ENCODE data around the gene TTC16.

The TTC16 gene

DNA sequence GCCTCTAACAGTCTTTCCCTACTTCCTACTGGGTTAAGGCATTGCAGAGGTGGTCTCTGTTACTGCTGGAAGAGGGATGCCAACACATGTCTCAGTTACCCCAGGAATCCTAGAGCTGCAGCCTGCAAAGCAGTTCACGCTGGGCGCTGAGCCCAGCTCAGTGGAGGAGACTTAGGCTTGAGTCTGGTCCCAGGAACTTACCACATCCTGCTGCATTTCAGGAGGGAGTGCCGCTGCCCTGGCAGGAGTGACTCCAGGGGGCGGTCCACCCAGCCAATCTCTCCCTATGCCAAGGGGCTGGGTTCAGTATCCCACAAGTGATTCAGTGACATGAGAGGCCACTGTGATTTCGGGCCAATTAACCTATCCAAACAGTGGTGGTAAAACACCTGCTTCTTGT, 7.6 kb downstream of the TTC16 start:
- no peak for DNase-seq (ENCODE audit: low spot score)
- TF ChIP-seq CTCF (IDR thresholded peaks at IDR 0.05; ENCODE audit: borderline replicate concordance, control extremely low read depth, extremely low read depth, insufficient read depth, missing control alignments), result no peak
- in situ Hi-C loops (cut with MboI; ENCODE audit: low sequenced_read_pairs, unreplicated experiment), result no loop called here

DNA sequence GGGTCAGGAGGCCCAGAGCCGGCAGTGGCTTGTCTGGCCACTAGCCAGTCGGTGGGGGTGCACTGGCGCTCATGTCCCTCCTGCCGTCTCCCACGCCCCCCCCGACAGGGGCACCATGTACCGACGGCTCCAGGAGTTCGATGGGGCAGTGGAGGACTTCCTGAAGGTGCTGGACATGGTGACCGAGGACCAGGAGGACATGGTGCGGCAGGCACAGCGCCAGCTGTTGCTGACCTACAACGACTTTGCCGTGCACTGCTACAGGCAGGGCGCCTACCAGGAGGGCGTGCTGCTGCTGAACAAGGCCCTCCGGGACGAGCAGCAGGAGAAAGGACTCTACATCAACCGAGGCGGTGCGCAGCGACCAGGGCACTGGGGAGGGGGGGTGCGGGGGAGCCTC, 8.1 kb downstream of the TTC16 start:
- TF ChIP-seq CTCF (IDR thresholded peaks at IDR 0.05; ENCODE audit: borderline replicate concordance, control extremely low read depth, extremely low read depth, insufficient read depth, missing control alignments), result no peak
- in situ Hi-C loops (cut with MboI; ENCODE audit: low sequenced_read_pairs, unreplicated experiment), result no loop called here
- DNase-seq (ENCODE audit: low spot score), result no peak

DNA sequence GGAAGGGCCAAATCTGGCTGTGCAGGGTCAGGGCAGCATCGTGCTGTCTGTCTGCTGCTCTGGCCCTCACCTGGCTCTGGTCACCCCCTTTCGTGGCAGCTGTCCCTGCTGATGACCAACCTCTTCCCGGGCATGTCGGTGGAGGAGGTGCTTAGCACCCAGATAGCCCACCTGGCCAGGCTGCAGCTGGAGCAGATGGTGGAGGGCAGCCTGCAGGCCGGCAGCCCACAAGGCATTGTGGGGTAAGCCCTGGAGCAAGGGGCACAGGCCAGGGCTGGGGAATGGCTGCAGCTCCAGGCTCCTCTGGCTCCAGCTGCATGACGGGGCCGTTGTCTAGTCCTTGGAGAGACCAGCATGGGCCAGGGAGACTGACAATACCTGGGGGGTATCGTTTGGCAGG, 11.0 kb downstream of the TTC16 start:
- in situ Hi-C loops (cut with MboI; ENCODE audit: low sequenced_read_pairs, unreplicated experiment), result no loop called here
- no peak for DNase-seq (ENCODE audit: low spot score)

DNA sequence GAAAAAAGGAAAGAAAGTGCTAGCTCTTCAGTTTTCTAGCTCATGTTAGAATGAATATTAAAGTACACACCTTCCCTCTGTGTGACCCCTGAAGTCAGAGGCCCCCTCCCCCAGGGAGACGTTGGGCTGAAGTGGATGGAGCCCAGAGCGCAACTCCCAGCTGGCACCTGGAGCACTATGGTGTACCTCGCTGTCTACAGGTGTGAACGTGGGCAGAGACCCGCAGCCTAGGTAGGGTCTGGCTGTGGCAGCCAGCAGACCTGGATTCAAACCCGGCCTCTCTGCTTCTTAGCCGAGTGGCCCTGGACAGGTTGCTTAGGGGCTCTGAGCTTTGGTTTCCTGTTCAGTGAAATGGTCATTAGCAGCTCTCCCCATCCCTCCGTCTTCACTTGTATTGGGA, 12.9 kb downstream of the TTC16 start:
- DNase-seq (ENCODE audit: low spot score), result no peak
- no peak for TF ChIP-seq CTCF (IDR thresholded peaks at IDR 0.05; ENCODE audit: borderline replicate concordance, control extremely low read depth, extremely low read depth, insufficient read depth, missing control alignments)
- in situ Hi-C loops (cut with MboI; ENCODE audit: low sequenced_read_pairs, unreplicated experiment), result no loop called here

More for the DNA sequence above, 11.0 kb downstream of the TTC16 start:
- no peak for TF ChIP-seq CTCF (IDR thresholded peaks at IDR 0.05; ENCODE audit: borderline replicate concordance, control extremely low read depth, extremely low read depth, insufficient read depth, missing control alignments)

DNA sequence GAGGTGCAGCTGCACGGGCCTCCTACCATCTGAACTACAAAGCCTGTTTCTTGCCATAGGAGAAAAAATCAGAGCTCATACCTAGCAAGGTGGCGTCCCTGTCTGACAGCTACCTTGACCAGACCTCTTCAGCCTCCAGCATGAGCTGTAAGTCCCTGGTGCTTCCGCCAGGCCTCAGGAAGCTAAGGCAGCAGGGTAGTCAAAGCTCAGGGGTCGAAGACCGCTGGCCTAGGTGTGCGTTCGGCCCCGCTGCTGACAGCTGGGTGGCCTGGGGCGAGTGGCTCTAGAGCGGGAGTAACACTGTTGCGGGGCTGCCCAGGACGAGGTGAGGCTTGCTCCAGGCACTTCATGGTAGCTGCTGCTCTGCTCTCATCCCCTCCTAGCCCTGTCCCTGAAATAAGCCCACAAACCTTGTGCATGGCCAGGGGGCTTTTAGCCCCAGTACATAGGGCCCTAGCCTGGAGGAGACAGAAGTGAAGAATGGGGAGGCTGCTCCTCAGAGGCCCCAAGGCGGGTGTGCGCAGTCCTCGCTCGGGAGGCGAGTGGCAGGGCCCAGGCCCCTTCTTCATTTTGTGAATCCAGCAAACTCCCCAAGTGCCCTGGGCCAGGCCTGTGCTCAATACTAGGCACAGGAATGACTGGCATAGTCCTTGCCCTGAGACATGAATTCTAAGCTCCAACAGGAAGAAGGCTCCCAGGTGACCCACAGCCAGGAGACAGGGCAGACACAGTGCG, 13.8 kb downstream of the TTC16 start:
- TF ChIP-seq CTCF (IDR thresholded peaks at IDR 0.05; ENCODE audit: borderline replicate concordance, control extremely low read depth, extremely low read depth, insufficient read depth, missing control alignments), result no peak
- in situ Hi-C loops (cut with MboI; ENCODE audit: low sequenced_read_pairs, unreplicated experiment), result no loop called here
- no peak for DNase-seq (ENCODE audit: low spot score)

GRCh38 chr9:127730262-127730661, 14.4 kb downstream of the TTC16 start:
- TF ChIP-seq CTCF (IDR thresholded peaks at IDR 0.05; ENCODE audit: borderline replicate concordance, control extremely low read depth, extremely low read depth, insufficient read depth, missing control alignments), result no peak
- in situ Hi-C loops (cut with MboI; ENCODE audit: low sequenced_read_pairs, unreplicated experiment), result no loop called here
- DNase-seq (ENCODE audit: low spot score), result no peak
